Psoas muscle (tissue), 8 donors: ENCODE results near the gene SAMD4A. TPM values are rescaled to one million over a fixed set of nuclear protein-coding genes. Genes with fewer than 3 reads are reported as not detected.

Experiments
- ATAC-seq, 4 donors: fragments of 200-7000 bp; cut with Tn5 transposase; one replicate each; pipeline ENCODE4 v1.9.1; 2020; ENCODE audit warnings: moderate library complexity in 3 of 4, mild to moderate bottlenecking in 2 of 4
- DNase-seq, 2 donors: peaks; one replicate each; pipeline ENCODE4 v3.0.0-alpha.2; 2020
- H3K27ac ChIP-seq: fragments of 200-600 bp; one replicate; pipeline ENCODE4 v1.8.0; 2022
- H3K27me3 ChIP-seq, 3 donors: fragments of 200-600 bp in 1 of 3; one replicate each; pipeline versions ENCODE4 v1.6.1 to v1.8.0; 2013 to 2022; ENCODE audit warnings: low read length in 2 of 3, mild to moderate bottlenecking in 2 of 3, moderate library complexity in 1 of 3; ENCODE audit not compliant: insufficient read depth in 3 of 3
- H3K36me3 ChIP-seq, 2 donors: fragments of 200-600 bp in 1 of 2; one replicate each; pipeline versions ENCODE4 v1.6.1 to v1.8.0; 2013 to 2022; ENCODE audit warnings: low read depth in 1 of 2, mild to moderate bottlenecking in 1 of 2, moderate library complexity in 1 of 2; ENCODE audit not compliant: insufficient read depth in 1 of 2
- H3K4me1 ChIP-seq: fragments of 200-600 bp; one replicate; pipeline ENCODE4 v1.8.0; 2022
- H3K4me3 ChIP-seq: fragments of 200-600 bp; one replicate; pipeline ENCODE4 v1.8.0; 2022; ENCODE audit warnings: mild to moderate bottlenecking
- H3K9me3 ChIP-seq: fragments of 200-600 bp; one replicate; pipeline ENCODE4 v1.8.0; 2022
- WGBS, 3 donors: extraction: QIAGEN DNeasy Blood & Tissue Kit; methylation state at CpG; one replicate each; pipeline versions ENCODE4 v1.1.6 to v1.1.7; 2013; 5-methylcytosine and 5-hydroxymethylcytosine counted together
- intact Hi-C, 2 donors: fragments of 100-400 bp; cut with DNase I; formaldehyde crosslinking; loops; one replicate each; pipeline versions ENCODE4 v1.11.0 to v1.14.2; 2022
- polyA plus RNA-seq, 3 donors: library from polyadenylated mRNA; stranded (reverse); fragments of 200-250 nt; gene quantifications; one replicate each; pipeline ENCODE4 v1.2.3, GENCODE V29; 2013
- total RNA-seq, 4 donors: library from RNA; stranded (reverse); fragmentation: NEBNext Ultra II Directional in 2 of 4; extraction: Animal tissue kit (Norgen Biotek cat#: 25700) in 2 of 4; gene quantifications; one replicate each; pipeline versions ENCODE4 v1.2.1 to v1.2.4, GENCODE V29; 2021 to 2023
- TF ChIP-seq, protein P1 (sequence below): fragments of 200-600 bp; IDR thresholded peaks from one replicate; pipeline ENCODE4 v1.8.0; 2022; ENCODE audit warnings: antibody characterized with exemption
- donor health status: healthy with polysubstance abuse.
- donor health status: DM: no; HTN: no; CAD: no; lungs with moderate emphysema.
- donor health status: Bipolar disorder and iron deficiency.
- donor health status: healthy.
- donor health status: DM: yes; HTN: yes; CAD: no.
- donor health status: DM: no; HTN: no; CAD: no.
- donor health status: DM: no; HTN: no; CAD: no.
- donor health status: DM: yes; HTN: yes; CAD: no.

The SAMD4A gene
- total and polyA plus RNA-seq, 7 donors = 9.6 to 139 (median 67.9) TPM

DNA sequence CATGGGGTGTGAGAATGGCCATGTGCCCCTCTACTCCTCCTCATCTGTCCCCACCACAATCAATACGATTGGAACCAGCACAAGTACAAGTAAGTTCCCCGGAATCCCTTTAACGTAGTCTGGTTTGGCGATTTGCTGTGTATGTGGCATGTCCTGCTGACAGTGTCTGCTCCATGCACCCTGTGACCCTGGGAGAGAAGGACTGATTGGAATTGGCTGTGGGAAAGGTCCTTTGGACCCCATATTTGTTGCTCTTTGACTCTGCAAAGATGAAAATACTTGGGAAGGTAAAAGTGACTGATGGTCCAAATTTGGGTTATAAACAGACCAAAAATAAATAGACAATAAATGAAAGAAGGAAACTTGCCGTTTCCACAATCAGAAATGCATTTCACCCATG is 135.6 kb downstream of the SAMD4A start:
- H3K9me3 ChIP-seq = no peaks in the 10 kb centered on the region
- H3K27me3 ChIP-seq = no peaks in the 10 kb centered on the region
- DNase-seq (no peak), ATAC-seq (no peak)
- peak overlapping the region; percentile 88 for H3K27ac ChIP-seq
- WGBS, 3 donors = 84 to 94% (median 90%) methylated on average over 5 of the region's 5 CpGs
- TF ChIP-seq, protein P1, sequence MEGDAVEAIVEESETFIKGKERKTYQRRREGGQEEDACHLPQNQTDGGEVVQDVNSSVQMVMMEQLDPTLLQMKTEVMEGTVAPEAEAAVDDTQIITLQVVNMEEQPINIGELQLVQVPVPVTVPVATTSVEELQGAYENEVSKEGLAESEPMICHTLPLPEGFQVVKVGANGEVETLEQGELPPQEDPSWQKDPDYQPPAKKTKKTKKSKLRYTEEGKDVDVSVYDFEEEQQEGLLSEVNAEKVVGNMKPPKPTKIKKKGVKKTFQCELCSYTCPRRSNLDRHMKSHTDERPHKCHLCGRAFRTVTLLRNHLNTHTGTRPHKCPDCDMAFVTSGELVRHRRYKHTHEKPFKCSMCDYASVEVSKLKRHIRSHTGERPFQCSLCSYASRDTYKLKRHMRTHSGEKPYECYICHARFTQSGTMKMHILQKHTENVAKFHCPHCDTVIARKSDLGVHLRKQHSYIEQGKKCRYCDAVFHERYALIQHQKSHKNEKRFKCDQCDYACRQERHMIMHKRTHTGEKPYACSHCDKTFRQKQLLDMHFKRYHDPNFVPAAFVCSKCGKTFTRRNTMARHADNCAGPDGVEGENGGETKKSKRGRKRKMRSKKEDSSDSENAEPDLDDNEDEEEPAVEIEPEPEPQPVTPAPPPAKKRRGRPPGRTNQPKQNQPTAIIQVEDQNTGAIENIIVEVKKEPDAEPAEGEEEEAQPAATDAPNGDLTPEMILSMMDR = no peak
- H3K4me3 ChIP-seq = no peak overlapping the region
- H3K36me3 ChIP-seq = peaks cover 0 to 5% of the 10 kb centered on the region in 2 donors
- H3K4me1 ChIP-seq = peaks cover 88% of the 10 kb centered on the region
- intact Hi-C loops = no loop called here

DNA sequence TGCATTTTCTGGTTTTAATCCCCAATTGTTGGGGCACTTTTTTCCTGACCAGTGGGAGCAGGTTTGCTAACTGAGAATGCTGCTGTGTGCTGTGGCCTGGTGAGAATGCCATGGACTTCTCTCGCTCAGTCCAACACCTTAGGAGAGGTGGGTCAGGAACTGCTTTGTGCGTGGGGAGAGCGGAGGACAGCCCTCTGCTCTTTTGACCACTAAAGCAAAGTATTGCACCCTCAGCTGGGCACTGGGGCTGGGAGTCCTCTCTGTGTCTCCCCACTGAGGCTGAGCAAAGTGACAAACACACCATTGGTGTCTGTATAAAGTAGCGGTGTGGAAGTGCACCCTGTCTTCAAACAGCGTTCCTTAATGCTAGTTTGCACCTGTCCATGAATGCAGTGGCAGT is 136.2 kb downstream of the SAMD4A start:
- H3K4me1 ChIP-seq = peaks cover 87% of the 10 kb centered on the region
- peaks cover 0 to 5% of the 10 kb centered on the region in 2 donors for H3K36me3 ChIP-seq
- 46 to 79% (median 51%) methylated on average over 5 of the region's 5 CpGs for WGBS, 3 donors
- H3K27ac ChIP-seq = peak overlapping the region; percentile 88
- no peaks in the 10 kb centered on the region for H3K9me3 ChIP-seq
- no peak for DNase-seq
- TF ChIP-seq, protein P1 = no peak
- H3K27me3 ChIP-seq = no peaks in the 10 kb centered on the region
- H3K4me3 ChIP-seq = no peak overlapping the region
- intact Hi-C loops = no loop called here
- no peak for ATAC-seq

DNA sequence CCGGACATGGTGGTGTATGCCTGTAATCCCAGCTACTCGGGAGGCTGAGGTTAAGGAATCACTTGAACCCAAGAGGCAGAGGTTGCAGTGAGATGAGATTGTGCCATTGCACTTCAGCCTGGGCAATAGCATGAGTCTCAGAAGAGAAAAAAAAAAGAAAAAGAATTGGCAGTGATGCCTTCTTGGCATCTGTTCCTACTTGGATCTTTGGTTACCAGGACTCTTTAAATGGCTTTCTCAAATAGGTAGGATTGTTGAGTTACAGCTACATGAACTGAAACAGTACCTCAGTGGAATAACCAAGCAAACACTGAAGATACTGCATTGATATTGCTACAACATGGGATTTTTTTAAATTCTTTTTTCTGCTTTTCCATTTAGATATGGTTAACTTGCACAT is 136.8 kb downstream of the SAMD4A start:
- no peaks in the 10 kb centered on the region for H3K9me3 ChIP-seq
- peak overlapping the region; percentile 7 for H3K4me3 ChIP-seq
- intact Hi-C loops = no loop called here
- no peaks in the 10 kb centered on the region for H3K27me3 ChIP-seq
- DNase-seq (no peak), ATAC-seq (peak; percentile 26 to 57 (median 35))
- H3K27ac ChIP-seq = peak overlapping the region; percentile 88
- H3K36me3 ChIP-seq = peaks cover 0 to 5% of the 10 kb centered on the region in 2 donors
- WGBS, 3 donors = 22 to 42% (median 27%) methylated on average over 2 of the region's 2 CpGs
- TF ChIP-seq, protein P1 = no peak
- H3K4me1 ChIP-seq = peaks cover 87% of the 10 kb centered on the region

DNA sequence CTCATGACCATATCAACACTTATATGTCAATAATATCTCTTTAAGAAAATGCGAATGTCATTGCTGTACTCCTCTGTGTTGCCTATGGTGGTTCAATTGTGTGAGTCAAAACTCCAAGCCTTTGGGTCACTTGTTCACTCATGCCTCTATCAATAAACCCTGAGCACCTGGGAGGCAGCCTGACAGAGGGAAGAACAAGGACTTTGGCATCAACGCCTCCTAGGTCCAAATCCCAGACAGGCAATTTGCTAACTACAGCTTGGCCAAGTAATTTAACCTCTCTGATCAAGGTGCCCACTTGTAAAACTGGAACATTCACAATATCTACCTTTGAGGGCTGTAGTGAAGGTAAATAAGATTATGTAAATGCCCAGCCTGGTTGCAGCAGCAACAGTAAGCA is 137.8 kb downstream of the SAMD4A start:
- H3K27ac ChIP-seq = peak overlapping the region; percentile 88
- H3K9me3 ChIP-seq = no peaks in the 10 kb centered on the region
- ATAC-seq (no peak), DNase-seq (no peak)
- WGBS, 3 donors = 65 to 76% (median 72%) methylated on average over 2 of the region's 2 CpGs
- TF ChIP-seq, protein P1 = no peak
- peaks cover 0 to 5% of the 10 kb centered on the region in 2 donors for H3K36me3 ChIP-seq
- no peaks in the 10 kb centered on the region for H3K27me3 ChIP-seq
- intact Hi-C loops = no loop called here
- H3K4me1 ChIP-seq = peaks cover 87% of the 10 kb centered on the region
- no peak overlapping the region for H3K4me3 ChIP-seq

DNA sequence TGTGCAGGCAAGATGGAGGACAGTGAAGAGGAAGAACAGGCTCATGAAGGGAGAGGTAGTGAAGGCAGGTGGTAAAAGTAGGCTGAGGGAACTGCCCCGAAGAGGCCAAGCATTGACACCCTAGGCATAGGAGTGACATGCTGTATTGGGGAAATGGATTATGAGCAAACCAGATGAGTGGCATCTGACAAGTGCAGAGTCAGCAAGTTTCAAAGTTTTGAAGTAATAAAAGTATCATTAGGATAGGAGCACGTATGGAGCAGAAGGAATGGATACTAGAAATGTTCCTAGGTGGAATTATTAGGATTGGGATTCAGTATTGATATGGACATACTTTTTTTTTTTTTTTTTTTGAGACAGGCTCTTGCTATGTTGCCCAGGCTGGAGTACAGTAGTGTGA is 139.8 kb downstream of the SAMD4A start:
- DNase-seq = no peak

More for the DNA sequence above, 139.8 kb downstream of the SAMD4A start:
- no peak overlapping the region for H3K4me3 ChIP-seq
- intact Hi-C loops = no loop called here
- H3K36me3 ChIP-seq = peaks cover 0 to 5% of the 10 kb centered on the region in 2 donors
- peaks cover 81% of the 10 kb centered on the region for H3K4me1 ChIP-seq
- H3K27me3 ChIP-seq = no peaks in the 10 kb centered on the region
- peak overlapping the region; percentile 57 for H3K27ac ChIP-seq
- no peak for ATAC-seq
- no peaks in the 10 kb centered on the region for H3K9me3 ChIP-seq
- WGBS, 3 donors = 70 to 90% (median 73%) methylated on average over 2 of the region's 2 CpGs
- TF ChIP-seq, protein P1 = no peak
